Midbrain (tissue), 1 donor: ENCODE data around the gene PROZ.

Source experiments
- DNase-seq: peaks from one replicate; lab custom pipeline; 2025; lab: John Stamatoyannopoulos, UW

The PROZ gene

DNA sequence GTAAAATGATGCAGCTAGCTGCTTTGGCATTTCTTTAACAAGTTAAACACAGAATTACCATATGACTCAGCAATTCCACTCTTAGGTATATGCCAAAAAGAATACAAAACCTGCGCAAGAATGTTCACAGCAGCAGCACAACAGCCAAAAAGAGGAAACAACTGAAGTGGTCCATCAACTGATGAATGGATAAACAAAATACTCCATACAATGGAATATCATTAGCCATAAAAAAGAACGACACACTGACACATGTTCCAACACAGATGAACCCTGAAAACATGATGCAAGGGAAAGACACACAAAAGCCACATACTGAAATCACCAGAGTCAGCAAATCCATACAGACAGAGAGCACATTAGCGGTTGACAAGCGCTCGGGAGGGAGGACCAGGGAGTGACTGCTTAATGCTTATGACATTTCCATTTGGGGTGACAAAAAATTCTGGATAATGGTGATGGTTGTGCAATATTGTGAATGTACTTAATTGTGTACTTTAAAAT lies 47.0 kb downstream of the PROZ start:
- DNase-seq, result no peak

DNA sequence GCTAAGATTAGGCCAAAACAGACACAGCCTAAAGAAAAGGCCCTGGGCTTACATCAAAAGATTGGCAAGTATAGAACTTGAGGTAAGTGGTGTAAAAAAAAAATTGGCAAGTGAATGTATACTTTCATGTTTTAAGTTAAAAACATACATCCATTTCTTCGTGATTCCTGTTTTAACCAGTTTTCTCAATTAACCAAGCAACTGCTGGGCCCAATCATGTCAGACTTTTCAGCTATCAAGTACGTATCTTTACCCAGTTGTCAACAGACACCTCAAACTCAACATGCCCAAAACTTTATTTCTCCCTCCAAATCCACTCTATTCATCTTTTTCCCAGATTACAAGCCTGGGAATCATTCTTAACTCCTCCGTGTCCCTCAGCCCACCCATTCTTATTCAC lies 49.0 kb downstream of the PROZ start:
- DNase-seq, result no peak

DNA sequence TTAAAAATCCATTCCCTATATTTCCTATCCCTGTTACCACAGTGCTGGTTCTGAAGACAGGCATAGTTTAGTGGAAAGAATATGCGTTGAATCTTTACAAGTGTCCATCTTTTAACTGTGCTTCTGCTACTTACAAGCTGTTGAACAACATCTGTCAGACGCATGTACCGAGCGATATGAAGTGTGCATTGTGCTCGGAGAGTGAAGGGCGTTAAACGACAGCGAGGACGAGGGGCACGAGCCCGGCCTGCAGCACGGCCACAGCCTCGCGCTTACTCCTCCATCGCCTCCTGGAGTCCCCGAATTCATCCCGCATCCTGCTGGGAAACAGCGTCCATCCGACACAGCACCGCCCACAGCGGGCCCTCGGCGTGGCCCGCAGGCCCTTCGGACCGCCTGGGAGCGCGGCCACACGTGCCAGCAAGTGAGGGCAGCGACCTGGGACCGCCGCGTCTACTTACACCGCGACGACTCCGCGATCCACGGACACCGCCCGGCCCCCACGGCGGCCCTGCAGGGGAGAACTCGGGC lies 49.5 kb downstream of the PROZ start:
- no peak for DNase-seq

DNA sequence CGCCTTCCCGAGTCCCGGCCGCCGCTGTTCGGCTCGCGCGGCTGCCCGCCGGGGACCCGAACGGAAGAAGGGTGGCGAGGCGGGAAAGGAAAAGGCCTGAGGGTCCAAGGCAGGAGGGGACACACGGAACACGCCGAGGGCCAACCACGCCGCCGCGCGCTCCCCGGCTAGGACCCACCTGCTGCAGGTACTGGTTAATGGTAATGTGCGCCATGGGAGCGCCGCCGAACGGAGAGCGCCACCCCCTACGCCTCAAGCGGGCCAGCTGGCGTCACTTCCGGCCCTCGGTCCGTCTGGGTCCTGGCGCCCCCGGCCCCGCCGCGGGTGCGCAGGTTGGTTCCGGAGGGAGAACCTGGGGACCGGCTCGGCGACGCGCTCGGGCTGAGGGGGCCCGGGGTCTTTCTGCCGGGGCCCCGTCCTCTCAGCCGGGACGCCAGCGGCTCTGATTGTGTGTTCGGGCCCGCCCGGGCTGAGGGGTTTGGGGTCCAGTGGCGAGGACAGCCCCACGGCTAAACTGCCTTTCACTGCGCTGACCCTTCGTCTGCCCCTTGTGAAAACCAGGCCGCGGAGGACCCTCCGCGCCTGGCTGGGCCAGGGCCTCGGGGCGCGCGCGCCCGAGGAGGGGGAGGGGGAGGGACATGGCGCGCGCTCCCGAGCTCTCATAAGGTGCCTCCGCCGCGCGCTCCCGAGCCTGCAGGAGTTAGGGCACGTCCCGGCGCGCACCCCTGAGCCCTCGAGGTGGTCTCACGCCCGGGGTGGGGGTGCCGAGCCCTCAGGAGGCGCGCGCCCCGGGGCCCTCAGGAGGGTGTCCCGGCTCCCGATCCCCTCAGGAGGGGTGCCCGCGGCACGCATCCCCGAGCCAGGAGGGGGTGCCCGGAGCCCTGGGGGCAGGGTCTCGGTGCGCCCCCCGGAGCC lies 50.2 kb downstream of the PROZ start, which contains the start of gene PCID2:
Gene PCID2 (minus strand): TSS at position 249 of the 915 bp plus-strand sequence. CDS start 35 bp downstream, at position 214.
- DNase-seq, result peak; percentile 92

DNA sequence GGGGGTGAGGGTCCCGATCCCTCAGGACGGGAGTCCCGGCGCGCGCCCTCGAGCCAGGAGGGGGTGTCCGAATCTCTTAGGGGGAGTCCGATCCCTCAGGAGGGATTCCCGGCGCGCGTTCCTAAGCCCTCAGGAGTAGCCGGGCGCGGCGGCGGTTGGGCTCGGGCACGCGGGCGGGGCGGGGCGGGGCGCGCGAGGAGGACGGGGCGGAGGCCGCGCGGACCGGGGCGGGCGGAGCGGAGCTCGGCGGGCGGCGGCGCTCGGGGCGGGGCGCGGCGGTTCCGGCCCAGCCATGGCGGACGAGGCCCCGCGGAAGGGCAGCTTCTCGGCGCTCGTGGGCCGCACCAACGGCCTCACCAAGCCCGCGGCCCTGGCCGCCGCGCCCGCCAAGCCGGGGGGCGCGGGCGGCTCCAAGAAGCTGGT lies 50.9 kb downstream of the PROZ start, which contains the start of gene CUL4A:
Gene CUL4A (plus strand): TSS at position 278 of the 423 bp plus-strand sequence. CDS start 15 bp downstream, at position 293.
- DNase-seq, result peak; percentile 76

DNA sequence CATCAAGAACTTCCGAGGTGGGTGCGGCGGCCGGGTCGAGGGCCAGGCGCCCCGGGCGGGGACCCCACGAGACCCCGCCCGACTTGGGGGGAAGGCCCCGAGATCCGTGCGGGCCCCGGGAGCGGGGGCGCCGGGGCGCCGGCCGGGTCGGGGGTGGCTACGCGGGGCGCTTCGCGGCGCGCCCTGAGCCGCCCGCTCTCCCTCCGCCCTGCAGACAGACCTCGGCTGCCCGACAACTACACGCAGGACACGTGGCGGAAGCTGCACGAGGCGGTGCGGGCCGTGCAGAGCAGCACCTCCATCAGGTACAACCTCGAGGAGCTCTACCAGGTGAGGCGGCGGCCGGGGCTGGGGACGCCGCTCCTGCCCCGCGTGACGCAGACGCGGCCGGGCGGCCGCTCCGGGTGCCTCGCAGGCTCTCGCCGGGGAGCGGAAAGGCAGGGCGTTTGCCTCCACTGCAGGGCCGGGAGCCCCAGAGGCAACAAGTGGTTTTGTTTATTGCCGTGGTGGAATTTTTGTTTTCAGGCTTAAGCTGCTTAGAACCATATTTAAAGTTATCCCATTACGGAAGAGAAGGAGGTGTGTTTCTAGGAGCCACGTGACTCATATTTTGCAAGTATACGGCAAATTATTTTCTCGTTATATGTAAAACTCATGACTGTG lies 51.4 kb downstream of the PROZ start:
- peak; percentile 40 for DNase-seq

DNA sequence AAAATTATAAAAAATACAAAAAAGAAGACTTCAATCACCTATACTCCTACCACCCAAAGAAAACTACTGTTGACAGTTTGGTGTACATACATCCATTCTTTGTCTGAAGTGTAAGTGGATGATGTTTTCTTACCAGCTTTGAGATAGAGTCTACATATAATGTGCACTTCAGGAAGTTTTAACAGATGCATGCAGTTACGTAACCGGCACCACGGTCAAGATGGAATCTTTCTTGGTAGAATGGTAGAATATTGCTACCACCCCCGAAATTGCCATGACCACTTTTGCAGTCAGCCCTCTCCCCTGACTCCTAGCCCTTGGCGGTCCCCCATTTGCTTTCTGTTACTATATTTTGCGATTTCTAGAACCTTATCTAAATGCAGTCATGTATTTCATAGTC lies 52.4 kb downstream of the PROZ start:
- no peak for DNase-seq

DNA sequence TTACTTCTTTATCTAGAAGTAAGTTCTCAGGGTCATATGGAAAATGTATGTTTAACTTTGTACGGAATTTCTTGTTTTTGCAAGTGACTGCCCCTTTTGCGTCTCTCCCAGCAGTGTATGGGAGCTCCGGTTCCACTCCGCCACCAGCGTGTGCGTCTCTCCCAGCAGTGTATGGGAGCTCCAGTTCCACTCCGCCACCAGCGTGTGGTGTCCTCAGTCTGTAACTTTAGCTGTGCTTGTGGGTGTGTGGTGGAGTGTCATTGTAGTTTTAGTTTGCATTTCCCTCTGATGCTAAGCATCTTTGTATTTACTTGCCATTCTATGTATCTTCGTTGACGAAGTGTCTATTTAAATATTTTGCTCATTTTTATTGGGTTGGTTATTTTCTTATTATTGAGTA lies 53.3 kb downstream of the PROZ start:
- DNase-seq, result no peak

DNA sequence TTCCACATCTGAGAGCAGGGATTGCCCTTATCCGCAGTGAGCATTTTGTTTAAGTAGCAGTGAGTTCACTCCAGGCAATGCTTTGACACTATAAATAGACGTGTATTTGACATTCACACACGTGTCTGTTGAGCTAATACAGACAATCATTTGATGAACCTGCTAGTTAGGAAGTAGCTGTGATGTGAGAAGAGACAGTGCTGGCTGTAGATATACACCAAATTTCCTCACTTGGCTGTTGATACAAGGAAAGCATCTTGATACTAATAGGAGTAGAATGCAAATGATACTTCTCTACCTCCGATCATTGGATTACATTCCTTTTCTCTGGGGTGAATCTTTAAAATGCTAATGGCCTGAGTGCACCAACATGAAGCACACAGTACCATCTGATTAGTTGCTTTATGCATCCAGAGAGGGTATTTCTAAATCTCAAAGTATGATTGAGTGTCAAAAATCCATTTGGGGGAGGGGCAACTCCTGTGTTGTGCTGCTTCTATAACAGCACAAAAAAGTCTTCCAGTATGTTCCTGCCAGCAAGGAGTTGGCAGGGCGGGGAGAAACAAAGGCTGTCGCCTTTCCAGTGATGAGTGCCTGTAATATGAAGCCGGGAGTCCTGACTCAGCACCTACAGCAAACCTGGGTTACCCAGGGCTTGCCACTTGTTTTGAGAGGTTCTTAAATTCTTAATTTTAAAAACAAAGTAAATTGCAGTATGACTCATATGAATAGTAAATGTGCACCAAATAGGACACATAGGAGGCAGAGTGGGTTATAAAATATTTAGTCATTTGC lies 58.0 kb downstream of the PROZ start:
- DNase-seq, result peak; percentile 27

DNA sequence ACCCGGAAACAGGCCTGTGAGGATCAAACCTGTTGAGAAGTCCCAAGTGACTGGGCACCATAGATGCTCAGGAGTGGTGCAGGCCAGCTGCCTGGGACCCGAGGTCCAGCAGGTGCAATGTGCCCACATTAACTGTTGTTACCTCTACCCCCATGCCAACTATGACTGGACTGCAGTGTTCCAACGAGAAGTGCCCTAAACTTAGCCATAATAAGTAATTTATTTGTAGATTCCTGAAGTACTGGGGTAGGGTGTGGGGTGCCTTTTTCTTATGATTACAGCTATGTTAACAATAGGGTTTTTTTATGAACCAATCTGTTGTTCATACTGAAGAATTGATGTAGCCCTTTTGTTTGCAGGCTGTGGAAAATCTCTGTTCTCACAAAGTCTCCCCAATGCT lies 60.1 kb downstream of the PROZ start:
- DNase-seq, result no peak

DNA sequence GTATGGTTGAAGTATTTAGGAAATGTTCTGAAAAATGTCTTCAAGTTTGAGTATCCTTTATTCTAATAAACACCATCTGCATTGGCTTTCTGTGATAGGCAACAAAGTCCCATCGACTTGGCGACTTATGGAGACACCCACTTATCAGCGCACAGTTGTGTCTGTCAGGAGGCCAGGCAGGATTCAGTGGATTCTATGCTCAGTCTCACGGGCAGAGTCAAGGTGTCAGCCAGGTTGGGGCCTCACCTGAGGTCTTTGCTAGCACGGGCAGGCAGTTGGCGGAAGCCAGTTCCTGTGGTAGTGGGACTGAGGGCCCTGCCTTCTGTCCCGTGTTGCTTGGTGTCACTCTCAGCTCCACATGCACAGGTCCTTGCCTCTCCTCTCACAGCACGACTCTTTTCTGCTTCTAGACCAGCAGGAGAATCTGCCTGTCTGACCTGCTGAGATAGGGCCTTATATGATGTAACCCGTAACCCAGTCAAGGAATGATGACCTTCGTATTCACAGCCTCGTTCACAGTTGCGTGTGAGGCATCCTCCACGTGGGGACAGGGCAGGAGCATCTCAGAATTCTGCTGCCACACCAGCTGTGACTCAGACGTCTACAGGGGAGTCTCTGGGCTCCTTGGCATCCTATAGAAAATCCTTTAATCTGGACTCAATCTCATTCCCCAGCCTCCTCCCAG lies 61.0 kb downstream of the PROZ start:
- no peak for DNase-seq

DNA sequence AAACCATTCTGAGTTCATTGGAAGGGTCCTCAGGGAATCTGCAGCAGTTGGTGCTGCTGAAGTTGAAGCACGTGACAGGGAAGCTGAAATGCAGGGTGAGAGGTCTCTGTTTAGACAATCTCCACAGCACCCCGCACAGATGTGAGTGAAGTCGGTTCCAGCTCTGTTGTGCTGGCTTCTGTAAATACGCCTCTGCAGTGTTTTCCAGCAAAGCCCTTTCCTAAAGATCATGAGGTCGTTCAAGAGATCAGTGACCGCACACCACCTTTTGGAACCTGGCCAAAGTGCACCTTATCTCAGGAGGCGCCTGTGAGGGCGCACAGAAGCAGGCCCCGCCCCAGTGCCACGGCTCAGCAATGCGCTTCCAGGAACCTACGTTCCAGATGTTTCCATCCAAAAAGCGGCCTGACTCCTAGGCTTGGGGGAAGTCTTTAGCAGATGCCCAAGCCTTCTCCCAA lies 61.7 kb downstream of the PROZ start:
- no peak for DNase-seq

DNA sequence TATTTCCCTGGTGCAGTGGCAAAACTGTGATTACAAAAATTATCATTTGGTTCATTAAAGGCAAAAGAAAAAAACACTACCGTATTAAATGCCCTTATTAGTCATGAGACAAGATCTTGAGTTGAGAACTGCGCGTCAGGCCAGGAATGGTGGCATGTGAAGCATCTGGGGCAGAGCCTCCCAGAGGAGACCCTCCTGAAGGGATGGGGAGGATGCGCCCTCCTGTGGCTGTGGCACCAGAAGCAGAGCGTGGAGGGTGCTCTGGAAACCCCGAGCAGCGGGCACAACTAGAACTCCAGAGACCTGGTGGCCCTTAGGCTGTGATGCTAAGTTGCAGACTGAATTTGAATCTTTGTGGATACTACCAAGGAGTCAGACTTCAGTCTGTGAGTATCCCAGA lies 62.4 kb downstream of the PROZ start:
- DNase-seq, result no peak
